ENCODE measurements around the gene KLHL1. TPM values are rescaled to one million over a fixed set of nuclear protein-coding genes. Genes with fewer than 3 reads are reported as not detected.

The KLHL1 gene
- total RNA-seq, 4 donors from 2014 or later = not detected

DNA sequence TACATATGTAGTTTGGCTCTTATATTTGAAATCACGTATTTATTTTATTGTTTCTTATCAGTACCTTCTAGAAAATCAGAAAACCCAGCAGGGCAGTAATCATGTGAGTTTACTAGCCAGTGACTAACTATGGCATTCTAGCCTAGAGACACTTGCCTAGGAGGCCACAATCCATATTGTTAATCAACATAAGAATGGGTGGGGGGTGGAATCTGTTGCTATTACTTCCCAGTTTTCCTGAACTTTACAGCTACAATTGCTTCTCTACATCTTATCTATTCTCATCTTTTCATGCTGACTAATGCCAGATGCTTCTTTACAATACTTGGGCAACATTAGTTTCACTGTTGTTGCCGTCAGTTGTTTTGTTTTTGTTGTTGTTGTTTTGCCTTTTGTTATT is 19.3 kb downstream of the KLHL1 start:
- Histone ChIP-seq H3K36me3 (no peaks in the 10 kb centered on the region), H3K27ac (no peak overlapping the region), H3K27me3 (no peaks in the 10 kb centered on the region), H3K4me1 (no peaks in the 10 kb centered on the region), H3K9me3 (no peaks in the 10 kb centered on the region), H3K4me3 (no peak overlapping the region)
- TF ChIP-seq POLR2A (IDR thresholded peaks at IDR 0.05) (no peak), EP300 (IDR thresholded peaks at IDR 0.05) (no peak)
- TF ChIP-seq, protein P1, sequence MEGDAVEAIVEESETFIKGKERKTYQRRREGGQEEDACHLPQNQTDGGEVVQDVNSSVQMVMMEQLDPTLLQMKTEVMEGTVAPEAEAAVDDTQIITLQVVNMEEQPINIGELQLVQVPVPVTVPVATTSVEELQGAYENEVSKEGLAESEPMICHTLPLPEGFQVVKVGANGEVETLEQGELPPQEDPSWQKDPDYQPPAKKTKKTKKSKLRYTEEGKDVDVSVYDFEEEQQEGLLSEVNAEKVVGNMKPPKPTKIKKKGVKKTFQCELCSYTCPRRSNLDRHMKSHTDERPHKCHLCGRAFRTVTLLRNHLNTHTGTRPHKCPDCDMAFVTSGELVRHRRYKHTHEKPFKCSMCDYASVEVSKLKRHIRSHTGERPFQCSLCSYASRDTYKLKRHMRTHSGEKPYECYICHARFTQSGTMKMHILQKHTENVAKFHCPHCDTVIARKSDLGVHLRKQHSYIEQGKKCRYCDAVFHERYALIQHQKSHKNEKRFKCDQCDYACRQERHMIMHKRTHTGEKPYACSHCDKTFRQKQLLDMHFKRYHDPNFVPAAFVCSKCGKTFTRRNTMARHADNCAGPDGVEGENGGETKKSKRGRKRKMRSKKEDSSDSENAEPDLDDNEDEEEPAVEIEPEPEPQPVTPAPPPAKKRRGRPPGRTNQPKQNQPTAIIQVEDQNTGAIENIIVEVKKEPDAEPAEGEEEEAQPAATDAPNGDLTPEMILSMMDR (IDR thresholded peaks at IDR 0.05) = no peak
- WGBS, 2 donors = 82 to 83% methylated on average over 2 of the region's 2 CpGs
- no peak for DNase-seq (ENCODE audit: low spot score in 2 of 2)

DNA sequence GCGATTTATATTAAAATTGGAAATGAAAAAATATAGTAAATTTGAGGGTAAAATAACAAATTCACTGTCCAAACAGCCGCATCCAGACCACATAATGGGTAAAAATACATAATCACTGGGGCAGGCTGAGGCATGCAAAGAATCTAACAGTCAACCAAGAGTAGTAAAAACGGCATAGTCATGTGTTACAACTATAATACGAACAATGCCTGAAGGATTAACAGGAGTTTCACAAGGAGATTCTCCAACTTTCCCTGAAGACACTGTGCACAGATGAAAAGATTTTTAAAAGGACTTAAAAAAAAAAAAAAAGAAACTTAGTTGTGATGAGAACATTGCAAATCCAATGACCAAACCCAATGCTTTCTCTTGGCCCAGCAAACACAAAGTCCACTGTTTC is 21.0 kb downstream of the KLHL1 start:
- Histone ChIP-seq H3K27me3 (no peaks in the 10 kb centered on the region), H3K4me1 (no peaks in the 10 kb centered on the region), H3K9me3 (no peaks in the 10 kb centered on the region), H3K4me3 (no peak overlapping the region), H3K27ac (no peak overlapping the region), H3K36me3 (no peaks in the 10 kb centered on the region)
- TF ChIP-seq, protein P1 (IDR thresholded peaks at IDR 0.05) = no peak
- TF ChIP-seq EP300 (IDR thresholded peaks at IDR 0.05) = no peak
- TF ChIP-seq POLR2A (IDR thresholded peaks at IDR 0.05) = no peak
- 58 to 61% methylated on average over 4 of the region's 4 CpGs for WGBS, 2 donors
- DNase-seq (ENCODE audit: low spot score in 2 of 2) = no peak

DNA sequence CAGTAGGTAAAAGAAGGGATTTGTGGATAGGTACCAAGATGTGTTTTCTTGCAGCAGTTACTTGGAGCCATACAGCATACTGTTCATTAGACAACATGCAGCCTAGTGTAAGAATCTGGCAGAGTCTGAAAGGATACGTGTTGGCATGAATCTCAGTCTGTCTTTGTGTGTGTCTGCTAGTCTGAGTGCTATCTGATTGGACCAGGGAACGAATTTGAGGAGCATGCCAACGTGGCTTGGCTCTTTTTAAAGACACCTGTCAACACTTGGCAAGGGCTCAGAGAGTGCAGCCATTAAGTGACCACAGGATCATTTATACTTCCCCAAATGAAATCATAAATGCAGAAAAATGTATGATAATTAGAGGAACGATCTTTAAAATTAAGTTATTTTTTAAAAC is 28.2 kb downstream of the KLHL1 start:
- Histone ChIP-seq H3K9me3 (no peaks in the 10 kb centered on the region), H3K36me3 (no peaks in the 10 kb centered on the region), H3K4me1 (no peaks in the 10 kb centered on the region), H3K27ac (no peak overlapping the region), H3K4me3 (no peak overlapping the region), H3K27me3 (no peaks in the 10 kb centered on the region)
- no peak for TF ChIP-seq POLR2A (IDR thresholded peaks at IDR 0.05)
- TF ChIP-seq EP300 (IDR thresholded peaks at IDR 0.05) = no peak
- TF ChIP-seq, protein P1 (IDR thresholded peaks at IDR 0.05) = no peak
- WGBS, 2 donors = 42 to 56% methylated on average over 4 of the region's 4 CpGs
- DNase-seq (ENCODE audit: low spot score in 2 of 2) = no peak

DNA sequence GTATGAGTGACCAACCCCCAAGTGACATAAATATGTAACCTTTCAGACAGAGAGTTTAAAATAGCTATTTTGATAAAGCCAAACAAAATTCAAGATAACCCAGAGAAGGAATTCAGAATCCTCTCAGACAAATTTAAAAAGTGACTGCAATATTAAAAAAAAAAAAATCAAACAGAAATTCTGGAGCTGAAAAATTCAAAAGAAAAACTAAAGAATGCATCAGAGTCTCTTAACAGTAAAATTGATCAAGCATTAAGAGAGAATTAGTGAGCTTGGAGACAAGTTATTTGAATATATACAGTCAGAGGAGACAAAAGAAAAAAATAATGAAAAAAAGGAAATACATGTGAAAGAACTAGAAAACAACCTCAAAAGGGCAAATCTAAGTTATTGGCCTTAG is 53.7 kb downstream of the KLHL1 start:
- no peak for DNase-seq (ENCODE audit: low spot score in 2 of 2)
- Histone ChIP-seq H3K4me3 (no peak overlapping the region), H3K9me3 (peaks cover 0 to 11% (median 0%) of the 10 kb centered on the region in 4 donors), H3K4me1 (no peaks in the 10 kb centered on the region), H3K27ac (no peak overlapping the region), H3K27me3 (no peaks in the 10 kb centered on the region), H3K36me3 (no peaks in the 10 kb centered on the region)
- TF ChIP-seq EP300 (IDR thresholded peaks at IDR 0.05) = no peak
- TF ChIP-seq POLR2A (IDR thresholded peaks at IDR 0.05) = no peak
- TF ChIP-seq, protein P1 (IDR thresholded peaks at IDR 0.05) = no peak

DNA sequence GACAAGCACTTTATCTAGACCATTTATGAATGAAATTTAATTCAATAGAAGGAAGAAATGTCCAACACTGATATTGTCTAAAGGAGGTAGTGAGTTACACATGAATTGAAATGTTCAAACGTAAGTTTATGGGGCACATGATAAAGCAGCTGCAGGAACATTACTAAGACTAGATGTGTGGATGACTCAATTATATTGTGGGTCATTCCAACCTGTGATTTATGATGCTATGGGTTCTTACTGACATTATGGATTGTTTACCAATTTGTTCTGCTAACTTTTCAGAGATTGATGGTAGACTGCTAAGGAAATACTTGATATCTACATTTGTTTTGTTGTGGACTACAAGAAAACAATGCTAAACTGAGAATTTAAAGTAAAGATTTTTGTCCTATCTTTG is 56.7 kb downstream of the KLHL1 start:
- Histone ChIP-seq H3K4me1 (no peaks in the 10 kb centered on the region), H3K27me3 (no peaks in the 10 kb centered on the region), H3K9me3 (peaks cover 0 to 11% (median 0%) of the 10 kb centered on the region in 4 donors), H3K27ac (no peak overlapping the region), H3K36me3 (no peaks in the 10 kb centered on the region), H3K4me3 (no peak overlapping the region)
- DNase-seq (ENCODE audit: low spot score in 2 of 2) = no peak
- TF ChIP-seq POLR2A (IDR thresholded peaks at IDR 0.05) (no peak), EP300 (IDR thresholded peaks at IDR 0.05) (no peak)
- TF ChIP-seq, protein P1 (IDR thresholded peaks at IDR 0.05) = no peak
- 59 to 79% methylated on average over 1 of the region's 1 CpG for WGBS, 2 donors
